Activated CD8-positive, alpha-beta memory T cell treated with anti-CD3 and anti-CD28 coated beads, Interleukin-2, amount 50 U/mL, for 48 hours (primary cell): Measurements from ENCODE around the gene CRMP1.
"Not testable (repeated sequence)": the region's sequence is repeated elsewhere in the genome, so short reads cannot be mapped to it uniquely, and the experiment has no call there.

Experiments
- DNase-seq: peaks from one replicate; pipeline ENCODE4 v3.0.0-alpha.2; 2020

The CRMP1 gene

DNA sequence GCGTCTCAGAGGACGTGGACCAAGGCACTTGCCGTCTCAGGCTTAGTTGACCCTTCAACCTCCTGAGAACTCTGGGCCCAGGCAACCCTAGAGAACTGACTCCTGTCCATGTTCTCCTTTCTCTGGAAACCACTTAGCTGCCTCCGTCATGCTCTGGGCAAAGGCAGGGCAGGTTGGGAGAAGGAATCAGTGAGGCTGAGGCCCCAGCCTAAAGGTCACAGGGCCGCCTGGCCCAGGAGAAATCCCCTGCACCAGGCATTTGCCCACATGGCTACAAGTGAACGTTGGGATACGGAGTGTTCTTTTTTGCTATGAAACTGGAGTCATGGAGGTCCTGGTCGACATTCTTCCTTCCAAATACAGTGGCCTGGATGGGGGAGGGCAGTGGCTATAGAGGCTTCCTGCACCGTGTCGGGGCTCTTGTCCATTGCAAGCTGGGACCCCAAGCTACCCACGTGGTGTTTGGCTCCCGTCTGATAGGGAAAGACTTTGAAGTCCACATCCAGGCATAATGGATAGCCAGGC, 76.0 kb downstream of the CRMP1 start:
- DNase-seq: no peak

DNA sequence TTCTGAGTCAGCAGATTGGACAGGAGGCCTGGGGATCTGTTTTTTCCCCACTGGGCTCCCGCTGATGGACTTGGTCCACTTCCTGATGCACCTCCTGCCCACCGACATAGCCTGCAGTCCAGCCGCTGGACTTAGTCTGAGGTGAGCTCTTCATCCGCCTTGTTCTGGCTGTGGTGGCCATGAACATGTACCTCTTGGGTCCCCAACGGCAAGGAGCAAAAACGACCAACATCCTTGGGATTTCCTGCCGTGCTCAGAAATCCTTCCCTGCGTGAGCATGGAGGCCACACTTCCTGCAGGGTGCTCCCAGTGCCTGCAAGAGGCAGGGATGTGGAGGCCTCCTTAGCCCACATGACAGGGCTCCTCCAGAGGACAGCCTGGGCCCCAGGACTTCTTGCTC, 76.8 kb downstream of the CRMP1 start:
- DNase-seq: no peak

DNA sequence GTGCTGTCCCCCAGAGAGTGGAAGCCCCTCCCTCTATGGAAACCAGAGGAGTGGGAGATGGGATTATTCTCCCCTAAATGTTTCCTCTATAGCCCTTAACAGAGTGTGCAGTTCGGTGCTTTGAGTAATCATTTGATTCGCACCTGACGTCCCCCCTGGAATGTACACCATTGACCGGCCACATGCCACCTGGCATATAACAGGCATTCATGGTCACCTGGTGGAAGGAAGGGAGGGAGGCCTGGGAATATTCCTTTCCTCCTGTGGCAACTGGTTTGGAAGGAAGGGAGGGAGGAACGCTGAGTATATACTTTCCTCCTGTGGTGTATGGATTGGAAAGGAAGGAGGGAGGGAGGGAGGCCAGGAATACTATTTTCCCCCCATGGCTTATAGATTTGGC, 77.2 kb downstream of the CRMP1 start:
- no peak for DNase-seq

DNA sequence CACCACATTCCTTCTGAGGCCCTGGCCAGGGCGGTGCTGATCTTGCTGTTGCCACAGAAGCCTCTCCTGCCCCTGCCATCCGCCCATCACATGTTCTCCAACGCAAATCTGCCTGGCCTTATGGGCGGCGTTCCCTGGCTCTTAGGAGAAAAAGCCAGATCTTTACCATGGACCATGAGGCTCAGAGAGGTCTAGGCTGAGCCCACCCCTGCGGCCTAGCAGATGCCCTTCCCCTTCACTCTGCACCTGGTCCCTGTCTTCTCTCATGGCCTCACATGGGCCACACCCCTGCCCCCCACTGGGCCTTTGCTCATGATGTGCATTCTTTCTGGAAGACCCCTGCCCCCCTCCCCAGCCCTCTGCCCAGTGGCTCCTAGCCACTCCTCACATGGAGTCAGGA, 78.5 kb downstream of the CRMP1 start:
- no peak for DNase-seq

DNA sequence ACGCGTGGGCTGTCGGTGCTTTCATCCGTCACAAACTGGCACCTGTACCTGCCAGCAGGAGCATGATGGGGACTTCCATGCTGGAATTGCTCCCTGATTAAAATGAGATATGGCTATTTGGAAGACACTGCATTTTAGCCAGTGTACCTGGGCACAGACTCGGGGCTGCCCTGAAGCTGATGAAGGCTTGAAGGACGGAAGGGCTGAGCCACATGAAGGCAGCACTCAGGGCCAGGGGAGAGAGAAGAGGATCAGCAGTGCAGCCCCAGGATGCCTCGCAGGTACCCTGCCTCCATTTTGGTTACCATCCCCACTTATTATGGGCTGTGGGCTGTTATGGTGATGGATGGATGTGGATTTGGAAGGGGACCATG, 79.0 kb downstream of the CRMP1 start:
- DNase-seq: no peak

DNA sequence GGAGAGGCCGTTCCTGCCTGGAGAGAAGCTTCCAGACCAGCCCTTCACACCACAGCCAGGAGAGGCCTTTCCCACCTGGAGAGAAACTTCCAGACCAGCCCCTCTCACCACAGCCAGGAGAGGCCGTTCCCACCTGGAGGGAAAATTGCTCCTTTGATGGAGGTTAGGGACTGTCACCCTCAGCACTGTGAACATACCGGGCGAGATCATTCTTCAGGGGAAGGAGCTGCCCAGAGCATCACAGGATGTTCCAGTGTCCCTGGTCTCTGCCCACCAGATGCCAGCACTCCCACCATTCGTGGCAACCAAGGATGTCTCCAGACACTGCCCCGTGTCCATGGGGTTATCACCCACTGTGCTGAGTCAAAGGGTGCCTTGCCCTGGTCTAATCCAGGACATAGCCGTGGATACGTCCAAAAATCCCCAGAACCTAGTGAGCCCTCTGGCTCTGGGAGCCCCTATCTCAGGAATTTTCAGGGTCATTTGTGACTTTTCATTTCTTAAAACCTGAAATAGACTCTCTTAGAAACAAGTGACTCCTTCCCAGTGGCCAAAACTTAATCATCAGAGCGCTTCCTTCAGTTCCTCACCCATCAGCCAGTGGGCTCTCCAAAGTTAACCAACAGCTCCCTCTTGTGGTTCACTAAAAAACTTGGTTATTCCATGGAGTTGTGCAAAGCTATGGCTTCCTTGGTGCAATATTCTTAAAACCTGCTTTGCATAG, 80.2 kb downstream of the CRMP1 start:
- no peak for DNase-seq

DNA sequence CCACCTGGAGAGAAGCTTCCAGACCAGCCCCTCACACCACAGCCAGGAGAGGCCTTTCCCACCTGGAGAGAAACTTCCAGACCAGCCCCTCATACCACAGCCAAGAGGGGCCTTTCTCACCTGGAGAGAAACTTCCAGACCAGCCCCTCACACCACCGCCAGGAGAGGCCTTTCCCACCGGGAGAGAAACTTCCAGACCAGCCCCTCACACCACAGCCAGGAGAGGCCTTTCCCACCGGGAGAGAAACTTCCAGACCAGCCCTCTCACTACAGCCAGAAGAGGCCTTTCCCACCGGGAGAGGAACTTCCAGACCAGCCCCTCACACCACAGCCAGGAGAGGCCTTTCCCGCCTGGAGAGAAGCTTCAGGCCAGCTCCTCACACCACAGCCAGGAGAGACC, 80.8 kb downstream of the CRMP1 start:
- not testable (repeated sequence) for DNase-seq

DNA sequence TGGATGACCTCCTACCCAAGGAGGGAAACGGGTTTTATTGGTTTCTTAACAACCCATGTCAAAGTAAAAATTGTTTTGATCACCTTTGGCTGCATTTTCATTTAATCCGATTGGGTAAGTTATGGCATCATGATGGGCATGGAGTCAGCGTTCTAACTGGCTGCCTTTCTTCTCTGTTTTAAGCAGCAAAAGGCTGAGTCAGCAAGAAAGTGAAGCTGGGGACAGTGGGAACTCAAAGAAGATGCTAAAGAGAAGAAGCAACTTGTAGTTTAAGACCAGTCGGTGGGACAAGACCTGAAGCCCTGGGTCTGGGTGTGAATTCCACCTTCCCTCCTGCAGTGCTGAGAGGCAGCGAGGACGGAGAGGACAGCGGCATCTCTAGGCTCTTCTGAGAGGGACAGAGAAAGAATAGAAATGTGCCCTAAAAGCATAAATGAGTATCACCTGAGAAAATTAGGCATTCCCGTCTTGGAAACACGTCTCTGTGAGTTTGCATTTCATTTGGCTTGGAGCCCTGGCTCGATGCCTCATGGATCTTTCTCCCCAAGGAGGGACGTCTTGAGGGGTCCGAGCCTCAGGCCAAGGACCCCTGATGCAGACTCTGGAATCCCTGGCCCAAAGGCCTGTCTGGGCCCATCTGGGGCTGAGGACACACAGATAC, 82.0 kb downstream of the CRMP1 start:
- DNase-seq: no peak

DNA sequence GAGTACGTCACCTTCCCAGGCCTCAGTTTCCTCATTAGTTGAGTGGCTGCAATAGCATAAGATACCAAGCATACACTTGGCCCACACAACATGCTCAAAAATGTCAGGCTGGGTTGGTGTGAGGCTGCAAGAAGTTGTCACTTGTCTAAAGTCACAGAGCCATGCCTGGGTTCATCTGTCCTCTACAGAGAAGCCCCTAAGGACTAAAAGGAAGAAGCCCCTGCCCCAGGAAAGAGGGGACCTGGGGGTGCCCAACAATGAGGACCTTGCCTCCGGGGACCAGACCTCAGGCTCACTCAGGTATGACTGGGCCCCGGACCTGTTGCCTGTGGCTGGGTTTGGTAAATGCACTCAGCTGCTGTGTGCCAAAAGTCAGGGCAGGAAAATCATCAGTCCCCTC, 82.7 kb downstream of the CRMP1 start:
- DNase-seq: no peak

DNA sequence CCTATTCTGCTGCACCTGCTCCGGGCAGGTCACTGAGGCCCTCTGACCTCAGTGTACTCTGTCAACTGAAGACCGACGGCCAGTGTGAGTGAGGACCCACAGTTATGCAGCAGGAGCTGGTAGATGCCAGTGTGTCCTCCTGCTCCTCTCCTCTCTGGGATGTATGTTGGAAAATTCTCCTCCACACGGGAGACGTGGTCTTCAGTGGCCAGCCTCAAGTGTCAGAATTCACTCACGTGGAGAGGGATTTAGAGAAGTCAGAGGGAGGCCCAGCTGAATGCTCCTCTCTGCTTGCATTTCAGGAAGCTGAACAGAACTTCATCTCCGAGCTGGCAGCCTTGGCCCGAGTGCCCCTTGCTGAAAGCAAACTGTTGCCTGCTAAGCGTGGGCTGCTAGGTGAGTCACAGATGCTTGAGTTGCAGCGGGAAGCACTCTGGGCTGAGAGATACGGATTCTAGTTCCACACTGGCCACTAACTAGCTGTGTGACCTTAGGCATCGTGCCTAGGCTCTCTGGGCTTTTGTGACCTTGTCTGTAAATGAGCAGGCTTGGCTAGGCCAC, 83.6 kb downstream of the CRMP1 start:
- no peak for DNase-seq

DNA sequence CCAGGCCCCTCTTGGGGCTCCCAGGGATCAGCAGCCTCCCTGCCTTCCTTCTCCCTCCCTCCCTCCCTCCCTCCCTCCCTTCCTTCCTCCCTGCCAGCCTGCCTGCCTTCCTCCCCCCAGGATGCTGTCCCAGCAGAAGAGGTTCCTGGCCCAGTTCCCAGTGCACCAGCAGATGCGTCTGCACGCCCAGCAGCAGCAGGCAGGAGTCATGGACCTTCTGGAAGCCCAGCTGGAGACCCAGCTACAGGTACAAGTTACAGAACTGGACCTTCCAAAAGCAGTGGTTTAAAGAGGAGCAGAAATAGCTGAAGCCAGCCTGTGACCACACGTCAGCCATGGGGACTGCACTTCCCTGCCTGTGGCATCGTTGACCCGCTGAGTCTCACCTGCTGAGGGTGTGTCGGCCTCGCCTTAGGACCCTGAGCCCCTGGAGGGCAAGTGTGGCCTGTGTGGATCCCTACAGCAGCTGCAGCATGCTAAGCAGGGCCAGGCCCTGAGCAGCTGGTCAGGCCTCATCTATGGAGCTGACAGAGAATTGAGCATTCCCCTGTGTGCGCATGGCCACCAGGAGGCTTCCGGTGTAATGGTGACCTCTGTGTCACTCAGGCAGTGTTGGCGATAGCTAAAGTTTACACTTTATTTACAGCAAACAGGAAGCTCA, 84.7 kb downstream of the CRMP1 start:
- DNase-seq: no peak

DNA sequence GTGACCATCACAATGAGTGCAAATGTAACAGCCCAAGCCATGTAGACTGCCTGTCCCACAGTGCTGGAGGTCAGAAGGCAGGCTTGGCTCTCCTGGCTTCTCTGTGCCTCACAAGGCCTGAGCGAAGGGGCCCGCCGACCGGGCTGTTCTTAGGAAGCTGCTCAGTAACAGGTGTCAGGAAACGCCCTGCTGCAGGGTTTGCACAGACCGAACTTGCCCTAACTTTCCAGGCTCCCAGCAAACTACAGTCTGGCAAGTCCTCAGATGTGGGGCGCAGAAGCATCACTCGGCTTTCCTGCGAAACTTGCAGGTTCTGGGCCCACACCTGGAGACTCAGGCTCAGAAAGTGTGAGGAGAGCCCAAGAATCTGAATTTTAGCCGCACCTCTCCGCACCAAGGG, 87.6 kb downstream of the CRMP1 start:
- no peak for DNase-seq

DNA sequence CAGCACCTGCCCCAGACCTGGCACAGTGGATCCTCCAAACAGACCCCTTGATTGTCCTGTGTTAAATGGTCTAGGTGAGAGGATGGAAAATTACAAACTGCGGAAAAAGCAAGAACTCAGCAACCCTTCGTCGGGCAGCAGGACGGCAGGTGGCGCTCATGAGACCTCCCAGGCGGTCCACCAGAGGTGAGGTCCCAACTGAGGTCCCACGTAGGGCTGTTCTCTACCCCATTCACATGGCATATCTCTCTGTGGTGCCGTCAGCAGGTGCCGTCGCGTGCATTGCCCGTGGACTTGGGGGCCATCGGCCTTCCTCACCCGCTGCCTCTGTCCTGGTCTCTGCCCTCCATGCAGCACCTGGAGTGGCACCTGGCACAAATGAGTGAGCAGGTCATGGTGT, 88.2 kb downstream of the CRMP1 start:
- no peak for DNase-seq

DNA sequence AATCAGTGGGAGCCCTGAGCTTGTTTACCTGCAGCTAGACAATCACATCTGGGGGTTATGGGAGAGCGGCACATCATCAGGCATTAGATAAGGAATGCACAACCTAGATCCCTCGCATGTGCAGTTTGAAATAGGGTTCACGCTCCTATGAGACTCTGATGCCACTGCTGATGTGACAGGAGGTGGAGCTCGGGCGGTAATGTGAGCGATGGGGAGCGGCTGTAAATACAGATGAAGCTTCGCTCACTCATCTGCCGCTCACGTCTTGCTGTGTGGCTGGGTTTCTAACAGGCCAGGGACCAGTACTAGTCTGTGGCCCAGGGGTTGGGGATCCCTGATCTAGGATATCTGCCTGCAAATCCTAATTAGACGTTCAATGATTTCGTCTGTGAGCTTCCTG, 90.3 kb downstream of the CRMP1 start:
- no peak for DNase-seq

DNA sequence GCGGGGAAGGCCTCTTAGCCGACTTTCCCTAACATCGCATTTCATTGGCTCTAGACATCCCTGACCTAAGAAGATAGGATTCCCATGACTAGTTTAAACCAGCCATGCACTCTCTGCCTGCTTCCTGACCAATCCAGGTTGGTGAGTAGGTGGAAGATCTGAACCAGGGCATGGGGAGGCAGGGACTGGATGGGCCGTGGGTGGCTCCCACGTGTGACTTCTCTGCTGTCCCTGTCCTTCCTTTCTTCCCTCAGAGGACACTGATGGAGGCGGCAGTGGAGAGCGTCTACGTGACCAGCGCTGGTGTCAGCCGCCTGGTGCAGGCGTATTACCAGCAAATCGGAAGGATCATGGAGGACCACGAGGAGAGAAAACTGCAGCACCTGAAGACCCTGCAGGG, 91.2 kb downstream of the CRMP1 start:
- DNase-seq: no peak

DNA sequence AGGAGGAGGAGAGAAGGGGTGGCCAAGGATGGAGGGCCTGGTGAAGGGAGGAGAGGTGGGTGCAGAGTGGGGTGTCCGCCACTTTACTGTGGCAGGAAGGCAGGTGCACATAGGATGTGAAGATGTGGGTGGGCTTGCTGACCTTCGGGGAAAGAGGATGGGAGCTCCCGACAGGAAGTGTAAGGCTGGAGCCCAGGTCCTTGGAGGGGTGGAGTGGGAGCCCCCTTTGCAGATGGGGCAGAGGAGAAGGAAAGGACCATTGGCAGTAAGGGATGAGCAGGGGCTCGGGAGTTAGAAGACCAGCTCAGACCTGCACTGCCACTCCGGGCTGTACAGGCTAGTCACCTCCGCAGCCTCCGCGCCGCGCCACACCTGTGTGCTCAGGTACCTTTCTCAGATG, 92.4 kb downstream of the CRMP1 start:
- no peak for DNase-seq

DNA sequence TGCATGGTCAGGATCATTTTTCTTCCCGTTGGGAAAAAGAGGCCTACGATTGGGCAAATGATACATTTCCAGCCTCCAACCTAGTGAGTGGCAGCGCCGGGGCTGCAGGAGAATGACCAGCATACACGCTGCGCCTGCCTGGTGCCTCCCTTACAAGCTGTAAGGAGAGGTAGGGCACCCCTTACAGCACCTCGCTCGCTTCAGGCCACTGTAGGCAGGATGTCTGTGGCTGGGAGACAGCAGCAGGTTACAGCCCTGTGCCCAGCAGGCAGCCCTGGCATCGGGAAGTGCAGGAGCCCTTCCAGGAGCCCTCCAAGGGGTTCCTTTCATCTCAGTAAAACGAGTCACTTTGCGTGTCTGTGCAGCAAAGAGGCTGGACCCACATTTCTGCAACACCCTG, 93.5 kb downstream of the CRMP1 start:
- no peak for DNase-seq

DNA sequence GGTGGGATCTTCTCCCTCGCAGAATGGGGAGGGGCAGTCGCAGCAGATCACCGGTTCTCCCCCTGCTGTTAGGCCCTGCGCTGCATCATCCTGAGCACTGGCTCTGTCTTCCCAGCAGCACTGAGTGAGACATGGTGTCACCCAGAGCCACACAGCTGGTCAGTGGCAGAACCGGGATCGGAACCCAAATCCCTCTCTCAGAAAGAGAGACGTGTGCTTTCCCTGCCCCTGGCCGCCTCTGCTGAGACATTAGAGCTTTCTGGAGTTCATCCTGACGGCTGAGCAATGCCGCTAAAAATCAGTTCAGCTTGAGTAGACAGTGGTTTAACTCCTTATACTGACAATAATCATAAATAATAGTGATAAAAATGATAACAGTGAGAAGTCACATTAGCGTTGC, 93.9 kb downstream of the CRMP1 start:
- DNase-seq: no peak

DNA sequence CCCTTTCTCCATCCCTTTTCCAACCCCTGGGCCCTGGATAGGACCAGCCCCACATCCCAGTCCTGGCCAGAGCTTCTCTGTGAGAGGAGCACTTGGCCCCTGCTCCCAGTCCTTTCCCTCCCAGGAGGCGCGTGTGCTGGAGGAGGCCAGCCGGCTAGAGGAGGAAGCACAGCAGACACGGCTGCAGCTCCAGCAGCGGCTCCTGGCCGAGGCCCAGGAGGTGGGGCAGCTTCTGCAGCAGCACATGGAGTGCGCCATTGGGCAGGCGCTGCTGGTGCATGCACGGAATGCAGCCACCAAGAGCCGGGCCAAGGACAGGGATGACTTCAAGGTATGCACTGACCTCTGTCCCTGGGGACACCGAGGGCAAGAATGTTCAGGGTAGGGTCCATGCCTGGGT, 94.4 kb downstream of the CRMP1 start:
- no peak for DNase-seq

DNA sequence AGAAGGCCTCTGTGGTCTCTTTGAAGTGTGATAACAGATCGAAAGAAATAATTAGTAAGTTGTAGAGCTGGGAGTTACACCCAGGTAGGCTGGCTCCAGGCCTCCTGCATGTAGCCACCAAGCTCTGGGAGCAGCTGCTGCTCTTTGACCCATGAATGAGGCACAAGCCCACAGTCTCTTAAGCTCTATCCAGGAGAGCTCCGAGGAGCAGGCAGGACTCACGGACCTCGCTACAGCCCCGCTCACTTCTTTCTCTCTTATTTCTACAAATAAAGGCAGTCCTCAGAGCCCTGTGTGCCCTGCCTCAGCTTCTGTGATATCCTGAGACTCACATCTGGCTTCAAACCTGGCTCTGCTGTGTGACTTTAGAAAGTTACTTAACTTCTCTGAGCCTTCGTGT, 95.0 kb downstream of the CRMP1 start:
- no peak for DNase-seq

DNA sequence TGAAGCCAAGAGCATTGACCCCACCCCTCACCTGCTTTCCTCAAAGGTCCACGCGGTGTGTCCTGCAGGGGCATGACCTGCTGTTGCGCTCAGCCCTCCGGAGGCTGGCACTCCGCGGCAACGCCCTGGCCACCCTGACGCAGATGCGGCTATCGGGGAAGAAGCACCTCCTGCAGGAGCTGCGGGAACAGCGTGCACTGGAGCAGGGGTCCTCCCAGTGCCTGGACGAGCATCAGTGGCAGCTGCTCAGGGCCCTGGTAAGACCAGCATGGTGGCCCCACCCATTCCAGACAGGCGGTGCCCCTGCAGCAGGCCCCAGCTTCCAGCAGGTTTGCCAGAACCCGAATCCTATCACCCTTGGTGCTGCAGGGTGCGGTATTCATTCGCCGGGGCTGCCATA, 95.9 kb downstream of the CRMP1 start:
- no peak for DNase-seq

DNA sequence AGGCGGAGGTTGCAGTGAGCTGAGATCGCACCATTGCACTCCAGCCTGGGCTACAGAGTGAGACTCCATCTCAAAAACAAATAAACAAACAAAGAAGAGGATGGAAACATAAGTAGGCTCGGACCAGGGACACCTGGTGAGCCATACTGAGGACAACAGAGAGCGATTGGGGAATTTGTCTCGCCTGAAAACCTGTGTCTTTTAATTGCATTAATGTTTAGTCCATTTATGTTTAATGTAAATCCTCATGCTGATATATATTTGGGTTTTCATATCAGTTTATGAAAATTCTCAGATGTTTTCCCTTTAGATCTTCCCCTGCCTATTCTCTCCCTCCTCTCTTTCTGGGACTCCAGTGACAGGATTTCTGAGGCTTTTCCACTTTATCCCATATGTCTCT, 97.3 kb downstream of the CRMP1 start:
- no peak for DNase-seq

DNA sequence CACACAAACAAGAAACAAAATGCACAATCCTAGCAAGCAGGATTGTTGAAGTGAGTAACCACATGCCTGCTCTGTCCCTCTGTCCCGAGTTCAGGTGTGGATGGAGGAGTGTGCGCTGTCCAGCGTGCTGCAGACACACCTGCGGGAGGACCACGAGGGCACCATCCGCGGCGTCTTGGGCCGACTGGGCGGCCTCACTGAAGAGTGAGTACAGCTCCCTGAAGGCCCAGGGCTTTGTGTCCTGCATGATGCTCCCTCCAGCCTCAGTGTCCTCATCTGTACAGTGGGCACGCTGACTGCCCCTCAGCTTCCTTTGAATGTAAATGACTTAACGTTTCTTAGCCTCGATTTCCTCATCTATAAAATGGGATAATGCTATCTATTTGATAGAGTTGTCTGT, 99.4 kb downstream of the CRMP1 start:
- DNase-seq: no peak

DNA sequence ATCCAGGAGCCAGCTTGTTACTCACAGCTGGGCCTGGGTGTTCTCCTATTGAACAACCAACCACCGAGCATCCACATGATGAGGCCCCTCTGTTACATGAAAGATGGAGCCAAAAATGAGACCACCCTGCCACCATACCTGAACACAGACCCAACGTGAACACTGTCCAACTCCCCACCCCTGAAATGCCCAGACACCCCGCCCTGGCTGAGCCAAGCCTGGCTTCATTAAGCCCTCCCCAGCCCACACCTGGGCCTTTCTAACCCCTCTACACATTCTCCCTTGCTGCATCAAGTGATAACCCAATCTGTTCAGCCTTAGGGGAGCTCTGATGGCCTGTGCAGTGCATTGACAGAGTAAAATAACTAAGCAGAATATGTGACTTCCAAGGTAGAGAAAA, 101.2 kb downstream of the CRMP1 start:
- no peak for DNase-seq
